CD4-positive, alpha-beta T cell treated with Interleukin-6 at 100 ng/mL for 8 hours (primary cell): ENCODE data around the gene CNTROB.

ENCODE experiments used
- DNase-seq: peaks from one replicate; pipeline ENCODE4 v3.0.0-alpha.2; 2020; ENCODE audit warnings: mixed read lengths, low spot score

CNTROB gene

DNA sequence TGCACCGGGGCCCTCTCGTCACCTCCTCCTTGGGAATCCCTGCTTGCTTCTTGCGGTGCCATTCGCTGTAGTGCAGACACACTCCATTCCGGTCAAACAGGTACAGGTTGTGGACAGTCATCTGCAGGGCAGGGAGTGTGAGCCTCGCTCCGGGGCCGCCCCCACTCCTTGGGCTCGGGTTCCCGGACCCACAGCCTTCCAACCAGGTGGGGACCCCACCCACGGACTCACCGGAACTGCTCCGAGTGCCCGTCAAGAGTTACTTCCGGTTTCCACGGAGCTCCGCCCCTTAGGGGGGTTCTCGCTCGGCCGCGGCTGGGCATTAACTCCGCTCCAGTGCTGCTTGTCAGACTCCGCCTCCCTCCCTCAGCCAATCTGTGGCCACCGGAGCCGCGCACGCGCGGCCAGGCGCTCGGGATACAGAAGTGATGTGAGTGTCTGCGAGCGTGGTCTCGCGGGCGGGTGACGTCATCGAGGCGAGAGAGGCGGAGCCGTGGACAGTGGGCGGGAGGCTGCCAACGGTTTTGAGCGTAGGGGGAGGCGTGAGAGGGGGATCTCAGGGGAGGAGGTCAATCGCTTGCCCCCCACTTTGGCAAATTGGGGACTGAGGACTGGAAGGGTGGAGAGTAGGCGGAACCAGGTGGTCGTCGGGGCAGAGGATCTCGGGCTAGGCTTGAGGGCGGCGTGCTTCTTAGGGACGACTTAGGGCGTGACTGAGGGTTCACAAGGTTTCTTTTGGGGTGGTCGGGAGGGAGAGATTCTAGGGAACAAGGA is at the start of gene CNTROB, which contains the start of gene TRAPPC1:
CNTROB (plus strand) TSS at position 498 of the 774 bp plus-strand sequence. CDS start 874 bp downstream, outside the sequence.
TRAPPC1 (minus strand) TSS at position 238 of the 774 bp plus-strand sequence; CDS start at position 121, 117 bp downstream.
- DNase-seq = peak; percentile 100

DNA sequence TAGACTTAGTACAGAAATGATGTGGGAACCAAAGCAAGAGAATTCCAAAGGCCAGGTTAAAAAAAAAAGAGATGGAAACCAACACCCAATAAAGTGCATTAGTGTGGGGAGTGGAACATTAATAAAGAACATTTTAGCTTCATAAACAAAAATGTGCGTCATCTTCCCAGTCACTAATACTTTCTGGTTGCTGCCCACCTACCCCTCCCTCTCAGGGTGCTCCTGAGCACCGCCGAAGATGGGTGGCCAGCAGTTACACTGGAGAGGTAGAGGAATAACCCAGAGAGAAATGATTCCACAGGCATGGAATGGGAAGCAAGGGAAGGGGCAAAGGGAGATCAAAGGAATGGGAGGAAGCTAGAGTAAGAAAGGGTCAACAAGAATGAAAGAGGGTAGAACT is 49.4 kb upstream of the CNTROB start:
- no peak for DNase-seq

DNA sequence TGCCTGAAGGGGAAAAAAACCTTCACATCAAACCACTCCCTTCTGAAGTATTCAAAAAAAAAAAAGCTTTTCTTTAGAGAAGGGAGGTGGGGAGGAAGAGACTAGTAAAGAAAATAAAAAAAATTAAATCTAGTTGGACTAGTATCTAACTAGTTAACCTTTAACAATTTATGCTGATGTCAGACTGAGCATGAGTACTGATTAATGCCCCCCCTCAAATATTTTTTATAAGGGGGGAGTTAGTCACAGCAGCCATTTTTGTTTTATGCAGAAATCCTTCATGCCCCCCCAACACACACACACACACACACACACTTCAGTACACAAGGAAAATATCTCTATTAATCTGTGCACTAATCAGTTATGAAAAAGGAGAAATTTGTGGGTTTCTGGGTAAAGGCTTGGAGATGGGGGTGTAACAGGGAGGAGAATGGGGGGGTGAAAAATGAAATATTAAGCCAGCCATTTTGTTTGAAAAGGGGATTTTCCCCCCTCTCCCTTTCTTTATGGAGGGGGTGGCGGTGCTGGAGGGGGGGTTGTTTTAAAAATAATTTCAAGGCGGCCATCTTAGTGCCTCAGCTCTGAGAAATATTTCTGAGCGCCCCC is 48.1 kb upstream of the CNTROB start:
- peak; percentile 21 for DNase-seq

DNA sequence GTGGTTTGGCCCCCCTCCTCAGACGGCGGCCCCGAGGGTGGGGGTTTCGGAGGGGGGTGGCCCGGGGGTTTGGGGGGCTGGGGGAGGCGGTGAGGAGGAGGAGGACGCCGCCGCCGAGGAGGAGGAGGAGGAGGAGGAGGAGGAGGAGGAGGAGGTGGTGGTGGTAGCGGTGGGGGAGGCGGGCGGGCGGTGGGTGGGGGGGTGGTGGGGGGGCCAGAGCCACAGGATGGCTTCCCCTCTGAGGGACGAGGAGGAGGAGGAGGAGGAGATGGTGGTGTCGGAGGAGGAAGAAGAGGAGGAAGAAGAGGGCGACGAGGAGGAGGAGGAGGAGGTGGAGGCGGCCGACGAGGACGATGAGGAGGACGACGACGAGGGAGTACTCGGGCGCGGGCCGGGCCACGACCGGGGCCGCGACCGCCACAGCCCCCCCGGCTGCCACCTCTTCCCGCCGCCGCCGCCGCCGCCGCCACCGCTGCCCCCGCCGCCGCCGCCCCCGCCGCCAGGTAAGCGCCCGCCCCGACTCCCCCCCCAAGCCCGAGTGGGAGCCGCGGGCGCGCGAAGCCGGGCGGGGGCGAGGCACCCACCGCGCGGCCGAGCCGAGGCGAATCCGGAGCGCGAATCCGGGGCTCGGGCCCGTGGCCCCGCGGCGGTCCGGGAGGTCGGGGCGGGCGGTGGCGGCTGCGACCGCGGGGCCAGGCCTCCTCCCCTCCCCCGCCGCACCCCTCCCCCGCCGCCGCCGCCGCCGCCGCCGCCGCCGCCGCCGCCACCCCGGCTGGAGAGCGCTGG is 47.2 kb upstream of the CNTROB start:
- peak; percentile 37 for DNase-seq

- peak; percentile 31 for DNase-seq
These were observed 46.4 kb upstream of the CNTROB start for GRCh38 chr17:7885367-7886226.

- DNase-seq = peak; percentile 42
These were observed 45.6 kb upstream of the CNTROB start for GRCh38 chr17:7886227-7887037.

GRCh38 chr17:7887038-7887481 is 44.9 kb upstream of the CNTROB start:
- no peak for DNase-seq

DNA sequence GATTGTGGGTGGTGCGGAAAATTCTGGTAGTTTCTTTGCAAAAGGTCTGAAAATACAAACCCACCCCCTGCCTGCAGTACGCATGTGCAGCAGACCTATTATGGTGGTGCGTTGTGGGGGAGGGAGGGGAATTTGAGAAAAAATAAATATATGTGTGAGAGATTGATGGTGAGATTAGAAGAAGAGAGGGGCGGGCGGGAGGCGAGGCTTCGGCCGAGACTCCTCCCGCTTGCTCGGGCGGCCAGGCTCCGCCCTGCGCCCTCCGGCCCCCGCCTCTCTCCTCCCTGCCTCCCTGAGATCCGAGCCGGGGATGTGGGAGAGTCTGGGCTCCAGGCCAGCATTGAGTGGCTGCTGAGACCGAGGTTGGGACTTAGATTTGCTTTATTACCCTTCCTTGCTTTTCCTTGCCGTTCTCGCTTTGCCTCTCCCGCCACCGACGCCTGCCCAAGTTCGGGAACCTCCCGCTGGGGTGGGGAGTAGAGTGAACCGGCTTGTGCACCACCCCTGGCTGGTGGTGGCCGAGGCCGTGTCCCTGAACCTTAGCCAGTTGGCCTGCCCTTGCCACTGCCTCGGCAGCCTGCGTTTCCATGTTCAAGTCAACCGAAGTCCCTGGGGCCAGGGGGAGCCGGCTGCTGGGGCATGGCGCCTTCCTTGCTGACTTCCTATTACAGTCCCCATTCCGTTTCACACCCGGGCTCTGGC is 44.4 kb upstream of the CNTROB start:
- peak; percentile 97 for DNase-seq

DNA sequence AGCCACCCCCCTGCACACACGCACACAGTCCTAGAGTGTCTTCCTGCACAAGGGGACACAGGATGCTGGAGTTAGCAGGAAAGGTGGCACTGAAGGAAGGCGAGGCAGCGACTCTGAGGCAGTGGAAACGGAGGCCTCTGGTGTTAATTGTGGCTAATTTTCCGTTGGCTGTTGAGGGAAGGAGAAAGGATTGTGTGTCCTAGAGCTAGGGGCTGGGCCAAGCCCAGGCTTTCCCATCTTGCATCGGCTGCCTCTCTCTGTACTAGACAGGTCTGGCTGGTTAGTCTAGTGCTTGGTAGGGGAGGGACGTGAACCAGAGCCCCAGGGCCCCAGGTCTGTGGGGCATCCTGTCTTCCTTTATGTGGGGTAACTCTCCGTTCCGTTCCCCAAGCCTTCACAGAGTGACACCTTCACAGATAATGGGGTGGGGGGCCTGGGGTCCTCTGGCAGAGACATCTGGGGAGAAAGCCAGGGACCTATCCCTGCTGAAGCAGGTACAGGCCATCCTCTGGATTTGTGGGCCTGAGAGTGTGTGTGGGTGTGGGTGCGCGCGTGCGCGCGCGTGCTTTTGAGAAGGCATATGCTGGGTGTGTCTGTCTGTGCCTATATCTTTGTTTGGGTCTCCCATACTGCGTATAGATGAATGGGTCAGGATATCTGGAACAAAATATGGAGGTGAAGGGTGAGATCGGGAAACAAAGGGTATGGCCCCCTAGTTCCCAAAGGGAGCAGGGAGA is 43.7 kb upstream of the CNTROB start, which contains the start of gene CHD3:
CHD3 (plus strand) TSS at position 606 of the 737 bp plus-strand sequence. CDS start 212 bp downstream, outside the sequence.
- peak; percentile 31 for DNase-seq

GRCh38 chr17:7889166-7889955 is 42.6 kb upstream of the CNTROB start:
- DNase-seq = peak; percentile 24

GRCh38 chr17:7893187-7893880 is 38.7 kb upstream of the CNTROB start:
- DNase-seq = no peak

- DNase-seq = no peak
These were observed 37.8 kb upstream of the CNTROB start for GRCh38 chr17:7894226-7894625.

DNA sequence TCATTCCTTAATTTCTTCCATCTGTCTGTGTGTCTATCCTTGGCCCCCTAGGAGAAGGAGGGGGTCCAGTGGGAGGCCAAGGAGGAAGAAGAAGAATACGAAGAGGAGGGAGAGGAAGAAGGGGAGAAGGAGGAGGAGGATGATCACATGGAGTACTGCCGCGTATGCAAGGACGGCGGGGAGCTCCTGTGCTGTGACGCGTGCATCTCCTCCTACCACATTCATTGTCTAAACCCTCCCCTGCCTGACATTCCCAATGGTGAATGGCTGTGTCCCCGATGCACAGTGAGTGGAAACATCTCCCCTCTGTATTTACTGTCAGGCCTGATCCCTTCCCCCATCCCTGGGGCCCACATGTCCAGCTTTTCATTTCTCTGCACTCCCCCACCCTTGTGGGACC is 37.1 kb upstream of the CNTROB start:
- no peak for DNase-seq

DNA sequence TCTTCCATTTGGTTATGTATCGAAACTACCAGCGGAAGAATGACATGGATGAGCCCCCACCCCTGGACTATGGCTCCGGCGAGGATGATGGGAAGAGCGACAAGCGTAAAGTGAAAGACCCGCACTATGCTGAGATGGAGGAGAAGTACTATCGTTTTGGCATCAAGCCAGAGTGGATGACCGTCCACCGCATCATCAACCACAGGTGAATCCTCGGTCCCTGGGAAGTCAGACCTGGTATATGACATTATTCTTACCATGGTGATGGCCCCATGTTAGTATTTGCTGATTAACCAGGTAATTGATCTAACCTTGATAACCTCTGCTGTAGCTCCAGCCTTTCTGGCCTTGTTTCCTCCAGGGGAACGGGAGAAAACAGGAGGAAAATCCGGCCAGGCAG is 34.9 kb upstream of the CNTROB start:
- no peak for DNase-seq

- DNase-seq = peak; percentile 14
These were observed 34.2 kb upstream of the CNTROB start for GRCh38 chr17:7897773-7898172.

- no peak for DNase-seq
These were observed 28.6 kb upstream of the CNTROB start for GRCh38 chr17:7903154-7904103.

DNA sequence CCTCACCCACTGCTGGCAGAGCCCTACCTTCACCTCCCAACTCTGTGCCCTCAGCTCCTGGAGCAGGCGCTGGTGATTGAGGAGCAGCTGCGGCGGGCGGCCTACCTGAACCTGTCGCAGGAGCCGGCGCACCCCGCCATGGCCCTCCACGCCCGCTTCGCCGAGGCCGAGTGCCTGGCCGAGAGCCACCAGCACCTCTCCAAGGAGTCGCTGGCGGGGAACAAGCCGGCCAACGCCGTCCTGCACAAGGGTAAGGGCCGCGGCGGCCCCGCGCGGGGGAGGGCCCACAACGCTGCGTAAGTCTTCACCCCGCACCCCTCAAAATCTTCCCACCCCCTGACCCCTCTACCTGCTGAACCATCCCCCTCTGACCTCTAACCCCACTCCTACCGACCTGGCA is 22.9 kb upstream of the CNTROB start:
- DNase-seq = no peak
